ENCODE results near the gene ZNF132. TPM values are rescaled to one million over a fixed set of nuclear protein-coding genes. Genes with fewer than 3 reads are reported as not detected.

The ZNF132 gene
- total RNA-seq, 1 experiment from 2014 or later = not detected

DNA sequence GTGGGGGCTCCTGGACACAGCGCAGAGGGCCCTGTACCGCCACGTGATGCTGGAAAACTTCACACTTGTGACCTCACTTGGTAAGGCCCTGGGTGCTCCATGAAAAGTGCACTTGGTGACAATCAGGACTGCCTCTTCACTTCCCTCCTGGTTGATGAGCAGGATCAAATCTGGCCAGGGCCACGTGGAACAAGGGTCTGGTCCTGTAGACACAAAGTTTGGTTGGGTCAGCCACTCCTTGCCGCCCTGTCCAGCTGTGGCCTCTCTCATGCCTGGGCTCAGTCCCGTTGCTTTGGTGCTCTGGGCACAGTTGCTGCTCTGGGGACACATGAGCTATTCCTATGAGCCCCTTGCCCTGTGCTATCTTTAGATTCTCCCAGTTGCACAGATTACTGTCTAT is 13.8 kb upstream of the ZNF132 start:
- Histone ChIP-seq H3K9ac (ENCODE audit: low read length) (no peak overlapping the region), H2AFZ (ENCODE audit: low read depth, low read length, poor library complexity, severe bottlenecking) (no peak overlapping the region), H3K9me3 (ENCODE audit: control insufficient read depth in 1 of 2, insufficient read depth in 1 of 2, low read depth in 1 of 2, low read length in 2 of 2) (peaks cover 6 to 11% of the 10 kb centered on the region in 2 experiments; a peak in 2 of 4 replicates), H3K4me2 (ENCODE audit: low read length) (no peak overlapping the region), H3K4me3 (replicated peaks in 1 of 2; ENCODE audit: low read depth in 1 of 2, low read length in 2 of 2) (no peak overlapping the region), H3K36me3 (ENCODE audit: control insufficient read depth in 1 of 2, insufficient read depth in 2 of 2, low read length in 2 of 2) (peaks cover 0 to 4% of the 10 kb centered on the region in 2 experiments; a peak in 2 of 4 replicates), H4K20me1 (ENCODE audit: insufficient read depth) (no peaks in the 10 kb centered on the region), H3K27ac (ENCODE audit: low read depth, low read length) (no peak overlapping the region), H3K9me2 (ENCODE audit: insufficient read depth) (no peaks in the 10 kb centered on the region), H3K79me2 (ENCODE audit: insufficient read depth, low read length) (no peaks in the 10 kb centered on the region), H3K4me1 (ENCODE audit: control insufficient read depth in 1 of 2, insufficient read depth in 2 of 2, low read length in 2 of 2) (peaks cover 6 to 10% of the 10 kb centered on the region in 2 experiments; a peak in 2 of 4 replicates), H3K27me3 (ENCODE audit: insufficient read depth, low read length) (no peaks in the 10 kb centered on the region)
- CTCF ChIA-PET = no interaction called here
- intact Hi-C loops (cut with micrococcal nuclease) = loop anchor here (5.0 kb wide), 1 partner anchor 46 kb away; the partner anchor contains the start of gene ZNF584
- ATAC-seq = no peak
- POLR2A ChIA-PET = no interaction called here
- no TSS peak for BruUV-seq (replicated peaks)
- RAD21 ChIA-PET (ENCODE audit: low non-redundant PET in 1 of 2, low total read pairs in 2 of 2, uncharacterized antibody in 2 of 2, unreplicated experiment in 2 of 2) = no interaction called here
- DNase-seq (ENCODE audit: low read depth, low spot score) = no peak
- no peak for TF ChIP-seq FOSL1 (IDR thresholded peaks at IDR 0.05; ENCODE audit: low read depth)
- no peak for TF ChIP-seq MAX (IDR thresholded peaks at IDR 0.05)
- no peak for TF ChIP-seq CBX3 (IDR thresholded peaks at IDR 0.05; ENCODE audit: low read depth)
- no peak for TF ChIP-seq CTCF (IDR thresholded peaks at IDR 0.05 in 2 of 3, conservative IDR thresholded peaks at IDR 0.05 in 1 of 3; ENCODE audit: borderline replicate concordance in 1 of 3, insufficient read depth in 1 of 3, low read depth in 2 of 3, low read length in 2 of 3)
- TF ChIP-seq ZFX (IDR thresholded peaks at IDR 0.05) = no peak
- no peak for TF ChIP-seq JUND (IDR thresholded peaks at IDR 0.05)
- TF ChIP-seq ATF3 (IDR thresholded peaks at IDR 0.05) = no peak

Data from HCT116 (cell line).